Motor neuron (in vitro differentiated cells): ENCODE measurements around the gene JPH3. TPM values are rescaled to one million over a fixed set of nuclear protein-coding genes. Genes with fewer than 3 reads are reported as not detected.

Experiments
- ATAC-seq, 8 experiments: fragments of 200-7000 bp; cut with Tn5 transposase; replicated peaks in 6 of 8; 2 replicates each; pipeline ENCODE4 v1.8.0; 2021; ENCODE audit warnings: mild to moderate bottlenecking in 8 of 8, moderate library complexity in 8 of 8
- H3K27ac ChIP-seq, 2 donors: fragments of 250-450 bp; sonication (Bioruptor Pico); 2 replicates each; pipeline ENCODE4 v1.9.0; 2021; ENCODE audit warnings: antibody characterized with exemption in 2 of 2, mild to moderate bottlenecking in 2 of 2, moderate library complexity in 1 of 2
- H3K4me1 ChIP-seq, 2 donors: fragments of 250-450 bp; sonication (Bioruptor Pico); replicated peaks in 1 of 2; 2 replicates each; pipeline ENCODE4 v1.6.1; 2021; ENCODE audit warnings: antibody characterized with exemption in 2 of 2, mild to moderate bottlenecking in 2 of 2, moderate library complexity in 1 of 2
- H3K4me3 ChIP-seq, 5 donors: fragments of 250-450 bp; sonication (Bioruptor Pico); 2 replicates each; pipeline ENCODE4 v1.9.0; 2021; ENCODE audit warnings: antibody characterized with exemption in 5 of 5, mild to moderate bottlenecking in 5 of 5, moderate library complexity in 4 of 5
- WGBS, 10 experiments: fragments of 450-650 bp; shearing (Covaris generic); methylation state at CpG; one replicate each; pipeline ENCODE4 v1.0.0; 2022; 5-methylcytosine and 5-hydroxymethylcytosine counted together
- in situ Hi-C, 9 experiments: fragments of 400-800 bp; cut with MboI; loops; one replicate each; pipeline ENCODE4 v1.15.0; 2021; ENCODE audit warnings: low sequenced_read_pairs in 9 of 9, low pct_unique_long_range_greater_than_20kb in 2 of 9; ENCODE audit not compliant: unreplicated experiment in 9 of 9
- total RNA-seq, 8 experiments: library from RNA; unstranded; fragments of 300-600 nt; gene quantifications; 2 replicates each; pipeline versions ENCODE4 v1.2.3 to v1.2.4, GENCODE V29; 2022

JPH3 gene
- total RNA-seq, 8 experiments from 2014 or later: 0.51 to 23.5 (median 12.8) TPM

DNA sequence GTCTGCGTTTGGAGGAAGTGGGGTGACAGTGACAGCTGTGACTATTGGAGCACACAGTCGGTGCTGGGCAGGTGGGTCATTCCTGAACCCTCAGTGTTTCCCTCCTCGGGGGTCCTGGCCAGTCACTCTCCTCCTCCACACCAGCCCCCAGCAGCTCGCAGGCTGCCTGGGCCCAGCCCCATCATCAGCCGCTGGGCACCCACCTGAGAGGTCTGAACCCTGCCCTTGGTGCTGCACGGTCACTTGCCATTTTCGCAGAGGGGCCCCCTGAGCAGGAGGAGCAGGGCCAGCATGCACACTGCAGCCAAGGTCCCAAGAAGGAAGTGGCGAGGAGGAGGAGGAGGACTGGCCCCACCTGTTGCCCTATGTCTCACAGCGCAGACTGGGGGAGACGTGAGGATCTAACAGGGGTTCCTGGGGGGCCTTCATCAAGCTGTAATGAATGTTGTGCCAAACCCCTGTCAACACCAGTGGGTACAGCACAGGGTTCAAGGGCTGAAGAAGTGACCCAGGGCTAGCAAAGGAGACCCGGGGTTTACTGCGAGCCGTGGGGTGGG lies 23.0 kb downstream of the JPH3 start:
- ATAC-seq: no peak
- in situ Hi-C loops: loop anchor here in 1 of 9 experiments (25.0 kb wide), 1 partner anchor 213 kb away; no protein-coding TSS in a partner anchor
- 33 to 100% (median 67%) methylated on average over 1 to 4 of the region's 13 CpGs; no CpG with 5 or more reads in 3 of the 10 experiments for WGBS, 10 experiments
- Histone ChIP-seq H3K4me3 (no peak overlapping the region), H3K27ac (no peak overlapping the region), H3K4me1 (no peaks in the 10 kb centered on the region)

- H3K27ac ChIP-seq: no peak overlapping the region
- WGBS, 10 experiments: 0 to 100% (median 89%) methylated on average over 1 to 7 of the region's 14 CpGs; no CpG with 5 or more reads in 6 of the 10 experiments
- ATAC-seq: no peak
- no peak overlapping the region for H3K4me3 ChIP-seq
- in situ Hi-C loops: loop anchor here in 1 of 9 experiments (25.0 kb wide), 1 partner anchor 214 kb away; no protein-coding TSS in a partner anchor
- H3K4me1 ChIP-seq: no peaks in the 10 kb centered on the region
These were observed 24.1 kb downstream of the JPH3 start for GRCh38 chr16:87626401-87626800.

- WGBS, 10 experiments: 78 to 95% (median 88%) methylated on average over 2 to 6 of the region's 6 CpGs; no CpG with 5 or more reads in 5 of the 10 experiments
- Histone ChIP-seq H3K4me1 (no peaks in the 10 kb centered on the region), H3K27ac (no peak overlapping the region), H3K4me3 (no peak overlapping the region)
- in situ Hi-C loops: loop anchor here in 1 of 9 experiments (25.0 kb wide), 1 partner anchor 215 kb away; no protein-coding TSS in a partner anchor
- ATAC-seq: no peak
These were observed 24.6 kb downstream of the JPH3 start for GRCh38 chr16:87626905-87627304.

- Histone ChIP-seq H3K4me3 (no peak overlapping the region), H3K27ac (no peak overlapping the region), H3K4me1 (no peaks in the 10 kb centered on the region)
- ATAC-seq: no peak
- in situ Hi-C loops: loop anchor here in 1 of 9 experiments (25.0 kb wide), 1 partner anchor 215 kb away; no protein-coding TSS in a partner anchor
- WGBS, 10 experiments: 20 to 100% (median 78%) methylated on average over 1 to 7 of the region's 14 CpGs; no CpG with 5 or more reads in 5 of the 10 experiments
These were observed 25.4 kb downstream of the JPH3 start for GRCh38 chr16:87627542-87628245.

GRCh38 chr16:87628246-87628923 lies 26.1 kb downstream of the JPH3 start:
- Histone ChIP-seq H3K27ac (no peak overlapping the region), H3K4me3 (no peak overlapping the region), H3K4me1 (no peaks in the 10 kb centered on the region)
- in situ Hi-C loops: loop anchor here in 1 of 9 experiments (25.0 kb wide), 1 partner anchor 216 kb away; no protein-coding TSS in a partner anchor
- 67 to 98% (median 87%) methylated on average over 4 to 12 of the region's 25 CpGs; no CpG with 5 or more reads in 5 of the 10 experiments for WGBS, 10 experiments
- ATAC-seq: no peak

GRCh38 chr16:87628940-87629339 lies 26.6 kb downstream of the JPH3 start:
- WGBS, 10 experiments: 63 to 88% (median 87%) methylated on average over 3 to 6 of the region's 7 CpGs; no CpG with 5 or more reads in 7 of the 10 experiments
- ATAC-seq: peak in 2 of 8 experiments; percentile 34 to 38
- H3K27ac ChIP-seq: no peak overlapping the region
- H3K4me1 ChIP-seq: no peaks in the 10 kb centered on the region
- in situ Hi-C loops: loop anchor here in 1 of 9 experiments (25.0 kb wide), 1 partner anchor 217 kb away; no protein-coding TSS in a partner anchor
- H3K4me3 ChIP-seq: no peak overlapping the region

DNA sequence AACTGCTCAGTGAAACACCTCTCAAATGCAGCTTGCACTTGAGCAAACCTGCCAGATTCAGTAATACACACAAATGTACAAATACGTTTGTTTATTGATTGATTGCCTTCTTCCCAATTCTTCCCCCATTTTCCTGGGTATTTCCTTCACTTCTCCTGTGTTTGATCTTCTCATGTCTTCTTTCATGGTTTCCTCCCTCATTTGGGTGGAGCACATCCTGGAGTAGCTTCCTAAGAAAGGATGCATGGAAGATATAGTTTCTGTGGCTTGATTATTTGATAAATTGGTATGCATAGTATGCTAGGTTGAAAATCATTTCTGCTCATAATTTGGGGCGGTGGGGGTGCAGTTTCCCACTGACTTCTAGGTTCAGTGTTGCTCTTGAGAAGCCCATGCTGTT lies 28.8 kb downstream of the JPH3 start:
- ATAC-seq: no peak
- WGBS, 10 experiments: 13 to 83% (median 29%) methylated on average over 1 to 2 of the region's 2 CpGs; no CpG with 5 or more reads in 3 of the 10 experiments
- in situ Hi-C loops: loop anchor here in 1 of 9 experiments (25.0 kb wide), 1 partner anchor 219 kb away; no protein-coding TSS in a partner anchor
- Histone ChIP-seq H3K4me1 (peaks cover 0 to 3% of the 10 kb centered on the region in 2 donors), H3K27ac (no peak overlapping the region), H3K4me3 (no peak overlapping the region)

- Histone ChIP-seq H3K4me1 (peaks cover 2 to 10% of the 10 kb centered on the region in 2 donors), H3K27ac (no peak overlapping the region), H3K4me3 (no peak overlapping the region)
- WGBS, 10 experiments: 40 to 100% (median 80%) methylated on average over 1 to 3 of the region's 14 CpGs; no CpG with 5 or more reads in 7 of the 10 experiments
- ATAC-seq: no peak
- in situ Hi-C loops: loop anchor here in 1 of 9 experiments (25.0 kb wide), 1 partner anchor 222 kb away; no protein-coding TSS in a partner anchor
These were observed 32.1 kb downstream of the JPH3 start for GRCh38 chr16:87634411-87634810.

DNA sequence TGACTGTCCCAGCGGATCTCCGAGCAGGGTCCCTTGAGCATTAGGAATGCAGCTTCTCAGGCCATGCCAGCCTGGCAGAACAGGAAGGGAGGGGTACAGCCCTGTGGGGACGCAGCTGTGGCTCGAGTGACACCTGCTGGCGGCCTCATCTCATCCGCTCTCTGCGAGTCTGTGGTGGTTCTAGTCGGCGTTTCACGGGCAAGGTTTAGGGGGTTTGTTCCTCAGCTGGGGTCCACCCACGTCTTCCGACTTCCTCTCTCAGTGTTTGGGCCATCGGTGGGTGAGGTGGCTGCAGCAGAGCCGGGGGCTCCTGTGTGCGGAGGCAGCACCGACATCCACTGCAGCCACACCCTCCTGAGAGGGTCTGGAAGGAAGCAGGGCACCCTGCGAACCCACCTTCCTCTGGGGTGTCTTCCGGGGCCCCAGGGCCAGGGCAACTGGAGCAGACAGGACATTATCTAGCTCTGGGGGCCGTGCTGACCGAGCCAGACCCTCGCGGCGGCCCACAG lies 33.3 kb downstream of the JPH3 start:
- peak overlapping the region in 1 of 5 donors; percentile 14 for H3K4me3 ChIP-seq
- in situ Hi-C loops: loop anchor here in 1 of 9 experiments (25.0 kb wide), 1 partner anchor 223 kb away; no protein-coding TSS in a partner anchor

DNA sequence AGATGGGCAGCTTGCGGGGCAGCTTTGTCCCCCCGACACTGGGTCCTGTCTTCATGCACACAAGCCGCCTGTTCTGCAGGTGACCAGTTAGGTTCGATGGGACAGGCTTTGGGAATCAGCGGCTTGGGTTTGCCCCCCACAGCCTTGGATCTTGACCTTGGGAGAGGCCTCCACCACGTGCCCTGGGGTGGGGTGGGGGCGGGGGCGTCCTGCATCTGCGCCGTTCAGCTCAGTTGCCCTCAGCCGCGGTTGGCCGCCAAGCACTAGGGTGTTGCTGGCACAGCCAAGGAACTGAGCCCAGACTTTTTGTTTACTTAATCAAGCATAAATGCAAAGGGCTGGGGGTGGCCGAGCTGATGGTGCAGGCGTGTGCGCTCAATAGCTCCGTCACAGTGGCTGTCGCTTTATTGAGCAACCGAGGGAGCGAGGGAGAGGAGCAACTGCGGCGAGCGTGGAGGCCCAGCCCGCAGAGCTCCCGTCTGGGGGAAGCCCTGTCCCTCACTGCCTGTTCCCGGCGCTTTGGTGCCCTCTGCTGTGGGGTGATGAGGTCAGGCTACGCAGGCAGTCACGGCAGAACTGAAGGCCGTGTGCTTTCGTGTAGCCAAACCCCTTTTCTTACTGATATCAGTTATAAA lies 33.9 kb downstream of the JPH3 start:
- Histone ChIP-seq H3K4me1 (peaks cover 2 to 10% of the 10 kb centered on the region in 2 donors), H3K4me3 (peak overlapping the region in 1 of 5 donors; percentile 2), H3K27ac (no peak overlapping the region)
- in situ Hi-C loops: loop anchor here in 1 of 9 experiments (25.0 kb wide), 1 partner anchor 224 kb away; no protein-coding TSS in a partner anchor
- 0 to 42% (median 1%) methylated on average over 1 to 12 of the region's 31 CpGs; no CpG with 5 or more reads in 4 of the 10 experiments for WGBS, 10 experiments
- peak; percentile 89 to 97 (median 92) for ATAC-seq

More for the DNA sequence above, 33.3 kb downstream of the JPH3 start:
- 0 to 25% (median 10%) methylated on average over 1 to 8 of the region's 23 CpGs; no CpG with 5 or more reads in 6 of the 10 experiments for WGBS, 10 experiments
- H3K4me1 ChIP-seq: peaks cover 2 to 10% of the 10 kb centered on the region in 2 donors
- no peak overlapping the region for H3K27ac ChIP-seq
- ATAC-seq: peak; percentile 5 to 80 (median 69)

- Histone ChIP-seq H3K27ac (no peak overlapping the region), H3K4me1 (peaks cover 2 to 10% of the 10 kb centered on the region in 2 donors), H3K4me3 (peak overlapping the region in 1 of 5 donors; percentile 2)
- 40 to 100% (median 80%) methylated on average over 1 to 15 of the region's 22 CpGs; no CpG with 5 or more reads in 2 of the 10 experiments for WGBS, 10 experiments
- in situ Hi-C loops: loop anchor here in 1 of 9 experiments (25.0 kb wide), 1 partner anchor 224 kb away; no protein-coding TSS in a partner anchor
- peak in 5 of 8 experiments; percentile 7 to 20 (median 10) for ATAC-seq
These were observed 34.4 kb downstream of the JPH3 start for GRCh38 chr16:87636741-87637140.
